GM21526 (cell line): ENCODE measurements around the gene FTHL17.

ENCODE experiments used
- ATAC-seq: cut with Tn5 transposase; IDR thresholded peaks from one replicate; pipeline ENCODE4 v1.9.1; 2021; ENCODE audit warnings: moderate library complexity; ENCODE audit not compliant: unreplicated experiment, low FRiP score

FTHL17 gene

GRCh38 chrX:31071725-31072124 is at the start of gene FTHL17:
Gene FTHL17, minus strand, starts transcription at chrX:31072041. Its CDS starts 88 bp downstream, at chrX:31071953.
- no peak for ATAC-seq

GRCh38 chrX:31117266-31117665 is 45.4 kb upstream of the FTHL17 start:
- ATAC-seq, result no peak

DNA sequence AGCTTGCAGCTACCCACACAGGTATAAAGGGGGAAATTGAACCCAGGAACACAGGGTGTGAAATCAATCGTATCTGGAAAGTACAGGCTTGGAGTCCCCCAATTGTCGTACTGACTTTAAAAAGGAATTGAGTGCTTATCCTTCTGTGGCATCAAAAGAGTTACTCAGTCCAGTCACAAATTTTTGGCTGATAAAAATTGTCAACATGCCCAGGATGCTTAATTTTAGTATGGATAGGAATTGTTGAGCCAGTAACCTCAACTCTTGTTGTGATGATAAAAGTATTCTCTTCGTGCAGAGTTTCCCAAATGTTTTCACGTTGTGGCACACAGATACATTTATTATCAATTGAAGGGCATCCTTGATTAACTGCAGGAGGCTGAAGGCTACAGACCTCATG is 43.6 kb upstream of the FTHL17 start:
- ATAC-seq, result no peak

DNA sequence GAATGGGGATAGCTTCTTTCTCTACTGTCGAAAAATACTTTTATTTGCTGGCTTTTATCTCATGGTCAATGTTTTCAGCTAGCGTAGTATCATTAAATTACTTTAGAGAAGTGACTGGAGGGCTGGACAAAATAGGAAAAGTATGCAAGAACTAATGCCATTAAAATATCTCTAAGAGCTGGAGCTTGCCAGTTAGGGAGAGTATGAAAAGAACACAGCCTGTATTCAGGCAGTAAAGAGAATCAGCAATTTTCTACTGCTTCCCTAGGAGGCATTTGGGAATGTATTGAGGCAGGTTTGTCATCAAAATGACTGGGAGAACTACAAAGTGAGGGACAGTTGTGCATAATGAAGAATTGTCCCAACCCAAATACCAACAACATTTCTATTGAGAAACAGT is 43.0 kb upstream of the FTHL17 start:
- ATAC-seq, result no peak

DNA sequence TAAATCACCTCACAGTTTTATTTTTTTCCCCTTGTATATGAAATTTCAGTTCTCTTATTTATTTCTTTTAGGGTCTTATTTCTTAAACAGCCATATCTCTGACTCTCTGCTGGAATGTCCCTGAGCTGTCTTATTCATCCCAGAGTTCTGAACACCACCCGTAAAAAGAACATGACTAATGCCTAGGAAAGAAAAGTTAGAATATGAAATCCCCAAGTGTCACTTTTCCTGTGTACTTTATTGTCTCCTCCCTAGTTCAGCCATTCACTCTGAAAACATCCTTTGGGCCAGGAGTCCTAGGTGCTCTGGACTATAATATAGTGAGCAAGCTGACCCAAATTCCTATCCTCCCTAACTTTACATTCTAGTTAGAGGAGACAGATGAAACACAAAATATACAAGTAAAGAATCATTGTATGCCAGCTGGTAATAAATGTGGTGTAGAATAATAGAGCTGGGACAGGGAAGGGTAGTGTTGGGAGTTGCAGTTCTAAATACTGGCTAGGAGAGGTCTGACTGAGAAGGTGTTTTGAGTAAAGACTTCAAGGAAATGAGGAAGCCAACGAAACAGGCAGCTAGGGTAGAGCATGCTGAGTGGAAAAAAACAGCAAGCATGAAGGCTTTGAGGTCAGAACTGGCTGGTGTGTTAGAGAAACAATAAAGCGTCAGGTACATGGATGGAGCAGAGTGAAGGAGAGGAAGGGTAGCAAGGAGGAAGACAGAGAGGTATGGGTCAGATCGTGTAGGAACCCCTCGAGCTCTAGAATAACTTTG is 40.6 kb upstream of the FTHL17 start:
- no peak for ATAC-seq

DNA sequence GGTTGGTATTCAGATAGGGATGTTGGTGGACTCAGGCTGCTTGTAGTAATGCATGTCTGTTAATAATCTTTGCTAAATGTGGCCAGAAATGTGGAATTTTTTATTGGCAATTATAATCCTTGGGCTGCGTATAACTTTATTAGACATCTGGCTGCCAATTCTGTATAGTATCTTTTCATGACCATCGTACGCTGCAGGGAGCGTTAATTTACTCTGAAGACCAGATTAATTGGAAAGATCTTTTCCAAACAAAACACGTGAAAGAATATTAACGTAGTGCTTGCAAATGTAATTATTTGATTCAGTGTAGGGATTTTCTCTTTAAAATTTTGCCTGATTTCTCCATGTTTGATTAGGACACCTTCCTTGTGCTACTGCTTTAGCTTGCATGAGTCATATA is 38.8 kb upstream of the FTHL17 start:
- no peak for ATAC-seq

- ATAC-seq, result peak; percentile 61
Observed at GRCh38 chrX:31099536-31100090, 27.8 kb upstream of the FTHL17 start.

- ATAC-seq, result no peak
Observed at GRCh38 chrX:31098079-31098478, 26.2 kb upstream of the FTHL17 start.

GRCh38 chrX:31093639-31093975 is 21.8 kb upstream of the FTHL17 start:
- ATAC-seq, result no peak

GRCh38 chrX:31092970-31093638 is 21.3 kb upstream of the FTHL17 start:
- ATAC-seq, result no peak

GRCh38 chrX:31092476-31092875 is 20.6 kb upstream of the FTHL17 start:
- ATAC-seq, result no peak

DNA sequence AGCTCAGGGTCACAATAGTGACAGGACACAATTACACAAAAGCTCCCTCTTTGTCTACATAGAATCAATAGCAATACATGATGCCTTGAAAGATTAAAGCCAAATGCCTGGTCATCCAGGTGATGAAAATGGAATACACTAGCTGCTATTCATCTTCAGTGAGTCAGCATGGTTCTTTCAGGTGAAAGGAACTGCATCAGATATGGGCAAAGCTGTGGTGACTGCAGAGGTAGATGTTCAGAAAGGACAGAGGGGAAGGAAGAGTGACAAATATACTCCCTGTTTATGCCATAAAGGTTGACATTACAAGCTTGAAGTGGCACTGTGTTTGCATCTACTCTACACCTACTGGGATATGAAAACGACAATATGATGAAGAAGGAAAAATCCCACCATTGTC is 20.0 kb upstream of the FTHL17 start:
- ATAC-seq, result no peak

- no peak for ATAC-seq
Observed at GRCh38 chrX:31074522-31074921, 2.7 kb upstream of the FTHL17 start.

GRCh38 chrX:31071262-31071661 is 579 bp downstream of the FTHL17 start:
- ATAC-seq, result no peak

GRCh38 chrX:31070057-31070468 is 1.8 kb downstream of the FTHL17 start:
- ATAC-seq, result no peak

GRCh38 chrX:31063114-31063513 is 8.7 kb downstream of the FTHL17 start:
- ATAC-seq, result no peak

GRCh38 chrX:31061091-31061490 is 10.8 kb downstream of the FTHL17 start:
- peak; percentile 85 for ATAC-seq

DNA sequence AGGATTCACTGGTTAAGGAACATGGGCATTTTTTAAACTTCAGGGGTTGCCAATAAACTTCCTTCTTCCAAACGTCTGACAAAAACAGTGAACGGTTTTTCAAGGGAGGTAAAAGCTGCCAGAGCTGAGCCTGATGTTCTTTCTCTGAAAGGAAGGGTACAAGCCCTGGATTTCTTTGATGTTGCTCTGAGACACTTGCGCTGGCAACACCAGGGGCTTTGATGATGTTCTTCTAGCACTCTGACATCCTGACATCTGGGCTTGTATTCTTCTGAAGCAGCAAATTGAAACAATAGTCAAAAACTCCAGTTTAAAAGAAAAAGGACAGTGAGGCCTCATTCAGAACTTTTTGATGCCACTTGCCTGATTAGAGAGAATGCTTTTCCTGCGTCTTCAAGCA is 11.8 kb downstream of the FTHL17 start:
- ATAC-seq, result no peak

DNA sequence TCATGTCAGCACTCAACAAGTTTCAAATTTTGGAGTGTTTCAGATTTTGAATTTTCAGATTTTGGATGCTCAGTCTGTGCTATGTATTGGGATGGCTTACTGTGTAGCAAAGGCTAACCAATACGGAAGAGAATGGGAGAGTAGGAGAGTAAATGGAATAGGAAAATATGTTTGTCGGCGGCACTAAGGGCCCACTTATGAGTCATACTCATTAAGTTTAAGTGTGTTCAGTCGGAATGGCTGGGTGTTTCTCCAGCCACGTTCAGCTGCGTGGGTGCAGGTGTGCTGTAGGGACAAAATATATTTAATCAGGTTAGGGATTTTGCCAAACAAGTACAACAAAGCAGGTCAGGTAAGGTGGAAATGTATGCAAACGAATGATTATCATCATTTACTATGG is 13.6 kb downstream of the FTHL17 start:
- ATAC-seq, result no peak

DNA sequence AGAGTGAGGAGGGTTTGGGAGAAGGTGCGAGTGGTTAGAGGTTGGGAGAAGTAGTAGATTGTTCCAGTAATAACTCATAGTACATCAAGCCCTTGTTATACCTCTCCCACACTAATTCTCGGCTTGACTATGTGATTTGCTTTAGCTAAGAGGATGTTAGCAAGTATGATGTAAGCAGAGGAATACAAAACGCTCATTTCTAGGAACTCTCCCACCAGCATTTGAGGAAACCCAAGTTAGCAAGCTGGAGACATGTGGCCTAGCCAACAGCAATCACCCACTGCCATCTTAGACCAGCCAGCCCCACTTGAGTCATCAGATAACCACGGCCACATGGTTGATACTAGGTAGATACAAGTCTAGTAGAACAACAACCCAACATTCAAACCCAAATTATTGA is 14.2 kb downstream of the FTHL17 start:
- ATAC-seq, result no peak

- ATAC-seq, result no peak
Observed at GRCh38 chrX:31057291-31057690, 14.6 kb downstream of the FTHL17 start.

DNA sequence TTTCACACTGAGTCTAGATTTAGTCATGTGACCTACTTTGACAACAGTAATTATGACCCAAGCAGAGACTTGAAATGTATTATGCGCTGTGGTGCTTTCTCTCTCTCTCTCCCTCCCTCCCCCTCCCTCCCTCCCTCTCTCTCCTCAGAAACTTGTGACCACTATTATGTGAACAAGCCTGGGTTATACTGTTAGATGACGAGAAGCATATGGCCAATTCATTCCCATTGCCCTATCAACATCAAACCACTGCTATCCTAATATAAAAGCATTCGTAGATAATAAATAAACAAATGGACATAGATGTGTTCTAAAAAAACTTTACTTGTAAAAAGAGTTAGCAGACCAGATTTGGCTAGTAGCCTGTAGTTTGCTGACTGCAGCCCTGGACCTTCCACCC is 18.2 kb downstream of the FTHL17 start:
- ATAC-seq, result no peak
